NB4 (cell line): Measurements from ENCODE around the gene DCUN1D4.

Experiments
- CTCF ChIP-seq: IDR thresholded peaks from one replicate; pipeline ENCODE4 v1.5.1; 2012; ENCODE audit warnings: low read depth, low read length
- MAX ChIP-seq: IDR thresholded peaks from 2 replicates; pipeline ENCODE4 v1.6.1; 2011; ENCODE audit warnings: low read depth, low read length
- POLR2A ChIP-seq: IDR thresholded peaks from 2 replicates; pipeline ENCODE4 v1.6.1; 2011; ENCODE audit warnings: mild to moderate bottlenecking; ENCODE audit not compliant: insufficient read length; ENCODE audit errors: extremely low read depth

- TF ChIP-seq CTCF (no peak), POLR2A (no peak), MAX (no peak)
These were observed 6.4 kb upstream of the DCUN1D4 start for GRCh38 chr4:51836549-51836948.
